CD14-positive monocyte (primary cell): Measurements from ENCODE around the gene ABCC11. TPM values are rescaled to one million over a fixed set of nuclear protein-coding genes. Genes with fewer than 3 reads are reported as not detected.

Experiments used
- DNase-seq, 3 donors: peaks; one replicate each; pipeline ENCODE4 v3.0.0-alpha.2; 2011 to 2022
- H2AFZ ChIP-seq: 2 replicates; pipeline ENCODE4 v1.6.0; 2012; ENCODE audit warnings: mild to moderate bottlenecking, low read depth, low read length, inconsistent platforms; ENCODE audit not compliant: insufficient read depth, poor library complexity, severe bottlenecking
- H3K27ac ChIP-seq, 2 donors: 1 replicate in 1 of 2; 2 replicates in 1 of 2; pipeline ENCODE4 v1.5.1; 2012 to 2013; ENCODE audit warnings: low read length in 2 of 2, control low read depth in 1 of 2, inconsistent platforms in 1 of 2, low read depth in 1 of 2, mild to moderate bottlenecking in 1 of 2
- H3K27me3 ChIP-seq, 2 donors: one replicate each; pipeline versions ENCODE4 v1.6.0 to v1.6.1; 2011 to 2013; ENCODE audit warnings: low read length in 2 of 2; ENCODE audit not compliant: control insufficient read depth in 2 of 2, insufficient read depth in 2 of 2
- H3K36me3 ChIP-seq, 2 donors: replicated peaks in 1 of 2; 1 replicate in 1 of 2; 2 replicates in 1 of 2; pipeline versions ENCODE4 v1.5.1 to v1.6.1; 2012 to 2013; ENCODE audit warnings: low read length in 2 of 2, control low read depth in 1 of 2, inconsistent platforms in 1 of 2, mild to moderate bottlenecking in 1 of 2; ENCODE audit not compliant: insufficient read depth in 2 of 2, control insufficient read depth in 1 of 2
- H3K4me1 ChIP-seq, 2 donors: 1 replicate in 1 of 2; 2 replicates in 1 of 2; pipeline versions ENCODE4 v1.5.1 to v1.6.1; 2012 to 2013; ENCODE audit warnings: low read length in 2 of 2, control low read depth in 1 of 2, inconsistent platforms in 1 of 2, mild to moderate bottlenecking in 1 of 2, moderate library complexity in 1 of 2; ENCODE audit not compliant: insufficient read depth in 2 of 2, control insufficient read depth in 1 of 2
- H3K4me2 ChIP-seq: replicated peaks from 2 replicates; pipeline ENCODE3; 2012; ENCODE audit warnings: low read length, moderate library complexity, mild to moderate bottlenecking; ENCODE audit not compliant: poor library complexity, severe bottlenecking; ENCODE audit errors: extremely low read depth
- H3K4me3 ChIP-seq, 3 experiments: fragments of 200-600 bp in 1 of 3; sonication (generic) in 1 of 3; replicated peaks in 1 of 3; 1 replicate in 2 of 3; 2 replicates in 1 of 3; pipeline ENCODE4 v1.5.1; 2011 to 2013; ENCODE audit warnings: low read length in 3 of 3, mild to moderate bottlenecking in 3 of 3, control low read depth in 2 of 3, low read depth in 2 of 3, inconsistent platforms in 1 of 3, moderate library complexity in 1 of 3
- H3K79me2 ChIP-seq: 2 replicates; pipeline ENCODE4 v1.6.0; 2012; ENCODE audit warnings: mild to moderate bottlenecking, control low read depth, inconsistent platforms, low read length, moderate library complexity; ENCODE audit not compliant: insufficient read depth
- H3K9ac ChIP-seq: 2 replicates; pipeline ENCODE4 v1.6.0; 2017; ENCODE audit warnings: low read length, mild to moderate bottlenecking; ENCODE audit not compliant: insufficient read depth, poor library complexity, severe bottlenecking
- H3K9me3 ChIP-seq, 2 donors: replicated peaks in 1 of 2; 1 replicate in 1 of 2; 2 replicates in 1 of 2; pipeline versions ENCODE4 v1.5.1 to v1.6.1; 2012 to 2013; ENCODE audit warnings: low read length in 2 of 2, control low read depth in 1 of 2; ENCODE audit not compliant: control insufficient read depth in 1 of 2, insufficient read depth in 1 of 2
- H4K20me1 ChIP-seq: 2 replicates; pipeline ENCODE4 v1.6.0; 2012; ENCODE audit warnings: mild to moderate bottlenecking, low read length, control low read depth, moderate library complexity; ENCODE audit not compliant: insufficient read depth
- H3K27ac Mint-ChIP-seq, 7 donors: one replicate each; pipeline ENCODE4 v1.8.0; 2020; ENCODE audit warnings: mild to moderate bottlenecking in 7 of 7, mixed read lengths in 7 of 7, moderate library complexity in 6 of 7, inconsistent platforms in 2 of 7
- H3K27me3 Mint-ChIP-seq, 3 donors: one replicate each; pipeline ENCODE4 v1.8.0; 2021 to 2022; ENCODE audit warnings: low read depth in 3 of 3, mild to moderate bottlenecking in 3 of 3, mixed read lengths in 3 of 3, moderate library complexity in 3 of 3, inconsistent platforms in 1 of 3
- H3K36me3 Mint-ChIP-seq, 2 donors: one replicate each; pipeline ENCODE4 v1.8.0; 2020; ENCODE audit warnings: mixed read lengths in 2 of 2, inconsistent platforms in 1 of 2, mild to moderate bottlenecking in 1 of 2
- H3K4me1 Mint-ChIP-seq: one replicate; pipeline ENCODE4 v1.8.0; 2020; ENCODE audit warnings: mild to moderate bottlenecking, mixed read lengths
- H3K4me3 Mint-ChIP-seq, 2 donors: one replicate each; pipeline ENCODE4 v1.8.0; 2020; ENCODE audit warnings: mild to moderate bottlenecking in 2 of 2, mixed read lengths in 2 of 2, moderate library complexity in 1 of 2
- H3K9me3 Mint-ChIP-seq, 7 donors: one replicate each; pipeline ENCODE4 v1.8.0; 2020 to 2022; ENCODE audit warnings: mixed read lengths in 7 of 7, mild to moderate bottlenecking in 6 of 7, moderate library complexity in 6 of 7, inconsistent platforms in 2 of 7
- CTCF ChIP-seq: fragments of 200-600 bp; IDR thresholded peaks from one replicate; pipeline ENCODE4 v1.8.0; 2022; ENCODE audit warnings: antibody characterized with exemption, mild to moderate bottlenecking
- WGBS: methylation state at CpG from one replicate; pipeline ENCODE4 v1.1.5; 2013; ENCODE audit warnings: missing lambda C conversion rate; ENCODE audit not compliant: insufficient coverage; 5-methylcytosine and 5-hydroxymethylcytosine counted together
- intact Hi-C, 2 donors: fragments of 100-400 bp; cut with micrococcal nuclease; formaldehyde crosslinking; loops; one replicate each; pipeline versions ENCODE4 v1.15.0 to v1.15.1; 2023
- polyA plus RNA-seq, 3 donors: library from polyadenylated mRNA; depleted of rRNA in 1 of 3; unstranded in 2 of 3; stranded (reverse) in 1 of 3; fragments of 300-500 nt in 2 of 3; fragments of >200 nt in 1 of 3; fragmentation: Illumina TruSeq in 2 of 3; gene quantifications; 1 replicate in 2 of 3; 2 replicates in 1 of 3; pipeline ENCODE4 v1.2.3, GENCODE V29; 2012 to 2021

Gene ABCC11
- polyA plus RNA-seq, 3 donors: 0.03 TPM; not detected in 2

GRCh38 chr16:48246066-48246465, 1.3 kb downstream of the ABCC11 start:
- Mint-ChIP-seq H3K27ac (peak overlapping the region in 3 of 7 donors; percentile 19 to 50 (median 33)), H3K27me3 (no peaks in the 10 kb centered on the region), H3K4me1 (peaks cover 23% of the 10 kb centered on the region), H3K9me3 (peaks cover 0 to 4% (median 0%) of the 10 kb centered on the region in 7 donors), H3K4me3 (no peak overlapping the region), H3K36me3 (peaks cover 3 to 4% of the 10 kb centered on the region in 2 donors)
- Histone ChIP-seq H3K27ac (peak overlapping the region in 1 of 2 donors; percentile 11), H3K4me1 (peaks cover 16 to 17% of the 10 kb centered on the region in 2 donors), H3K9me3 (no peaks in the 10 kb centered on the region), H4K20me1 (peaks cover 55% of the 10 kb centered on the region), H3K4me3 (no peak overlapping the region), H2AFZ (no peak overlapping the region), H3K79me2 (peaks cover 70% of the 10 kb centered on the region), H3K9ac (no peak overlapping the region), H3K36me3 (peaks cover 0 to 4% of the 10 kb centered on the region in 2 donors), H3K4me2 (no peak overlapping the region), H3K27me3 (no peaks in the 10 kb centered on the region)
- TF ChIP-seq CTCF: no peak
- WGBS: no CpG with 5 or more reads among the region's 2 CpGs
- no peak for DNase-seq
- intact Hi-C loops: no loop called here

- Mint-ChIP-seq H3K4me1 (peaks cover 23% of the 10 kb centered on the region), H3K9me3 (peaks cover 0 to 8% (median 2%) of the 10 kb centered on the region in 7 donors), H3K4me3 (peak overlapping the region; percentile 87 to 98), H3K27me3 (no peaks in the 10 kb centered on the region), H3K36me3 (peaks cover under 1 to 4% of the 10 kb centered on the region in 2 donors), H3K27ac (peak overlapping the region; percentile 86 to 95 (median 92))
- peak overlapping the region; percentile 91 for H3K4me2 ChIP-seq
- no peaks in the 10 kb centered on the region for H3K9me3 ChIP-seq
- H4K20me1 ChIP-seq: peaks cover 50% of the 10 kb centered on the region
- H2AFZ ChIP-seq: peak overlapping the region; percentile 96
- H3K79me2 ChIP-seq: peaks cover 59% of the 10 kb centered on the region
- peak overlapping the region; percentile 94 for H3K9ac ChIP-seq
- H3K27ac ChIP-seq: peak overlapping the region; percentile 57 to 82
- H3K4me1 ChIP-seq: peaks cover 16 to 17% of the 10 kb centered on the region in 2 donors
- H3K4me3 ChIP-seq: peak overlapping the region; percentile 72 to 88 (median 85)
- no peak for DNase-seq
- no peaks in the 10 kb centered on the region for H3K27me3 ChIP-seq
- peaks cover 0 to 4% of the 10 kb centered on the region in 2 donors for H3K36me3 ChIP-seq
- no peak for TF ChIP-seq CTCF
- WGBS: 5% methylated on average over 8 of the region's 8 CpGs
- intact Hi-C loops: no loop called here
These were observed 2.5 kb downstream of the ABCC11 start for GRCh38 chr16:48244863-48245195.
